SK-N-SH (cell line): ENCODE results near the gene JAG2. TPM values are rescaled to one million over a fixed set of nuclear protein-coding genes. Genes with fewer than 3 reads are reported as not detected.

Source experiments
- CTCF ChIA-PET: fragments of 300-600, 350-600 bp; formaldehyde crosslinking; extraction: SDS; loops from one replicate; lab custom pipeline; 2021; lab: Yijun Ruan, JAX
- POLR2A ChIA-PET: fragments of 350-600 bp; sonication (Branson Sonifier 250); formaldehyde crosslinking; extraction: SDS; loops from one replicate; lab custom pipeline; 2020; ENCODE audit warnings: antibody characterized with exemption, inconsistent platforms; lab: Yijun Ruan, JAX
- DNase-seq: peaks from one replicate; pipeline ENCODE4 v3.0.0; 2012
- H2AFZ ChIP-seq: fragments of 200-600 bp; sonication (generic); 2 replicates; pipeline ENCODE4 v1.8.1; 2016; ENCODE audit warnings: antibody characterized with exemption, mild to moderate bottlenecking, low read depth
- H3F3A ChIP-seq: fragments of 200-600 bp; sonication (generic); replicated peaks from 2 replicates; pipeline ENCODE3; 2016; ENCODE audit warnings: antibody characterized with exemption, mild to moderate bottlenecking; ENCODE audit not compliant: insufficient read depth
- H3K27ac ChIP-seq, 2 experiments: fragments of 200-500 bp in 1 of 2; fragments of 200-600 bp in 1 of 2; sonication (Bioruptor generic) in 1 of 2; sonication (generic), shearing (Covaris generic) in 1 of 2; 2 replicates each; pipeline versions ENCODE4 v1.5.1 to v1.6.1; 2014 to 2016; ENCODE audit warnings: low read depth in 2 of 2, inconsistent platforms in 1 of 2, low read length in 1 of 2, mild to moderate bottlenecking in 1 of 2, mixed read lengths in 1 of 2
- H3K27me3 ChIP-seq: fragments of 200-600 bp; sonication (generic), shearing (Covaris generic); 2 replicates; pipeline ENCODE4 v1.6.1; 2016; ENCODE audit warnings: mixed run types; ENCODE audit not compliant: insufficient read depth
- H3K36me3 ChIP-seq, 2 experiments: fragments of 200-500 bp in 1 of 2; fragments of 200-600 bp in 1 of 2; sonication (Bioruptor generic) in 1 of 2; sonication (generic) in 1 of 2; replicated peaks in 1 of 2; 2 replicates each; pipeline versions ENCODE3 to v1.5.1; 2014 to 2016; ENCODE audit warnings: low read length in 1 of 2, mild to moderate bottlenecking in 1 of 2; ENCODE audit not compliant: insufficient read depth in 2 of 2, control insufficient read depth in 1 of 2
- H3K4me1 ChIP-seq, 2 experiments: fragments of 200-500 bp in 1 of 2; fragments of 200-600 bp in 1 of 2; sonication (Bioruptor generic) in 1 of 2; sonication (generic), shearing (Covaris generic) in 1 of 2; 2 replicates each; pipeline versions ENCODE4 v1.5.1 to v1.6.1; 2014 to 2016; ENCODE audit warnings: low read depth in 1 of 2, low read length in 1 of 2, mixed run types in 1 of 2; ENCODE audit not compliant: insufficient read depth in 2 of 2, control insufficient read depth in 1 of 2
- H3K4me2 ChIP-seq: fragments of 200-600 bp; sonication (generic), shearing (Covaris generic); 2 replicates; pipeline ENCODE4 v1.6.1; 2017; ENCODE audit warnings: mixed run types
- H3K4me3 ChIP-seq, 2 experiments: fragments of 200-500 bp in 1 of 2; fragments of 200-600 bp in 1 of 2; sonication (Bioruptor generic) in 1 of 2; sonication (generic), shearing (Covaris generic) in 1 of 2; 2 replicates each; pipeline versions ENCODE4 v1.5.1 to v1.8.1; 2014 to 2016; ENCODE audit warnings: low read depth in 2 of 2, inconsistent platforms in 1 of 2, low read length in 1 of 2, mild to moderate bottlenecking in 1 of 2, mixed read lengths in 1 of 2, moderate library complexity in 1 of 2
- H3K79me2 ChIP-seq: fragments of 200-600 bp; sonication (generic); 2 replicates; pipeline ENCODE4 v1.8.1; 2017; ENCODE audit warnings: mild to moderate bottlenecking; ENCODE audit not compliant: insufficient read depth
- H3K9ac ChIP-seq: fragments of 200-600 bp; sonication (generic); 2 replicates; pipeline ENCODE4 v1.6.1; 2017; ENCODE audit warnings: mixed run types
- H3K9me2 ChIP-seq: fragments of 200-600 bp; sonication (generic); 2 replicates; pipeline ENCODE4 v1.6.1; 2017; ENCODE audit warnings: mixed run types
- H3K9me3 ChIP-seq: fragments of 200-600 bp; sonication (generic); 2 replicates; pipeline ENCODE4 v1.6.1; 2017; ENCODE audit warnings: mixed run types, mild to moderate bottlenecking, moderate library complexity
- H4K20me1 ChIP-seq: fragments of 200-600 bp; sonication (generic); 2 replicates; pipeline ENCODE4 v1.6.1; 2017; ENCODE audit warnings: mild to moderate bottlenecking, mixed run types; ENCODE audit not compliant: insufficient read depth
- CHD2 ChIP-seq: fragments of 150-350 bp; IDR thresholded peaks from 2 replicates; pipeline ENCODE4 v1.6.1; 2018; ENCODE audit warnings: low read length; ENCODE audit not compliant: partially characterized antibody
- ELF1 ChIP-seq: IDR thresholded peaks from 2 replicates; pipeline ENCODE4 v1.4.0; 2012
- EP300 ChIP-seq, 2 experiments: IDR thresholded peaks; 2 replicates each; pipeline versions ENCODE4 v1.4.0 to v1.6.1; 2012; ENCODE audit warnings: borderline replicate concordance in 1 of 2, low read depth in 1 of 2, low read length in 1 of 2
- EZH2phosphoT487 ChIP-seq: fragments of 200-600 bp; sonication (generic); IDR thresholded peaks from 2 replicates; pipeline ENCODE4 v1.6.1; 2017; ENCODE audit warnings: low read depth, mixed run types, mild to moderate bottlenecking, antibody characterized with exemption, moderate library complexity, borderline replicate concordance
- FOSL2 ChIP-seq: IDR thresholded peaks from 2 replicates; pipeline ENCODE4 v1.4.0; 2012; ENCODE audit warnings: low read depth, mild to moderate bottlenecking, moderate library complexity, borderline replicate concordance
- FOXJ3 ChIP-seq: sonication (generic); formaldehyde crosslinking; IDR thresholded peaks from 2 replicates; pipeline ENCODE4 v1.5.1; 2020; ENCODE audit warnings: mild to moderate bottlenecking, missing genetic modification reagents
- GABPA ChIP-seq: IDR thresholded peaks from 2 replicates; pipeline ENCODE4 v1.4.0; 2012; ENCODE audit warnings: low read depth, mild to moderate bottlenecking
- MEF2A ChIP-seq: IDR thresholded peaks from 2 replicates; pipeline ENCODE4 v1.4.0; 2012; ENCODE audit warnings: low read depth, borderline replicate concordance
- MXI1 ChIP-seq: IDR thresholded peaks from 2 replicates; pipeline ENCODE4 v1.6.1; 2012; ENCODE audit warnings: mild to moderate bottlenecking, low read depth, low read length, improper control_type of control experiment
- NRF1 ChIP-seq: IDR thresholded peaks from 2 replicates; pipeline ENCODE4 v1.6.1; 2012; ENCODE audit warnings: low read depth, mild to moderate bottlenecking, low read length
- PBX3 ChIP-seq: IDR thresholded peaks from 2 replicates; pipeline ENCODE4; 2012
- POLR2AphosphoS5 ChIP-seq: IDR thresholded peaks from 2 replicates; pipeline ENCODE4 v1.6.1; 2012; ENCODE audit warnings: low read depth, low read length
- RAD21 ChIP-seq: IDR thresholded peaks from 2 replicates; pipeline ENCODE4 v1.6.1; 2012; ENCODE audit warnings: mild to moderate bottlenecking, low read length
- RFX5 ChIP-seq: IDR thresholded peaks from 2 replicates; pipeline ENCODE4 v1.6.1; 2012; ENCODE audit warnings: mild to moderate bottlenecking, improper control_type of control experiment, low read length
- SIN3A ChIP-seq: IDR thresholded peaks from 2 replicates; pipeline ENCODE4 v1.6.1; 2012; ENCODE audit warnings: low read depth, mild to moderate bottlenecking, low read length, moderate library complexity, borderline replicate concordance
- SMC3 ChIP-seq: IDR thresholded peaks from 2 replicates; pipeline ENCODE4 v1.6.1; 2012; ENCODE audit warnings: low read depth, low read length, improper control_type of control experiment
- TAF1 ChIP-seq: IDR thresholded peaks from 2 replicates; pipeline ENCODE4 v1.6.1; 2012; ENCODE audit warnings: low read depth, mild to moderate bottlenecking, low read length, moderate library complexity, borderline replicate concordance
- TCF12 ChIP-seq: IDR thresholded peaks from 2 replicates; pipeline ENCODE4 v1.4.0; 2012
- YY1 ChIP-seq: IDR thresholded peaks from 2 replicates; pipeline ENCODE4 v1.4.0; 2012; ENCODE audit warnings: low read depth, mild to moderate bottlenecking
- WGBS: methylation state at CpG from one replicate; pipeline ENCODE4 v1.1.6; 2017; ENCODE audit warnings: low lambda C conversion rate; 5-methylcytosine and 5-hydroxymethylcytosine counted together
- polyA plus RNA-seq, 3 experiments: library from polyadenylated mRNA; depleted of rRNA; stranded (reverse); fragments of >200 nt; gene quantifications; 2 replicates each; pipeline ENCODE4 v1.2.3, GENCODE V29; 2012
- TF ChIP-seq, protein P1 (sequence below): IDR thresholded peaks from 2 replicates; pipeline ENCODE4 v1.4.0; 2012; ENCODE audit warnings: low read depth
- TF ChIP-seq, protein P2 (sequence below): fragments of 150-350 bp; IDR thresholded peaks from 2 replicates; pipeline ENCODE4 v1.6.1; 2016; ENCODE audit warnings: mild to moderate bottlenecking, low read depth, low read length

JAG2 gene
- polyA plus RNA-seq, 1 of the 3 experiments (the other 2 are of a cell fraction), result 1.7 TPM

GRCh38 chr14:105117710-105118385 lies 50.7 kb downstream of the JAG2 start:
- ChIA-PET CTCF (interaction anchor here (1.5 kb wide), 1 partner anchor 27 kb away, joined by 4 read pairs; no protein-coding TSS in a partner anchor), POLR2A (no interaction called here)
- H4K20me1 ChIP-seq, result no peaks in the 10 kb centered on the region
- no peaks in the 10 kb centered on the region for H3K4me1 ChIP-seq
- no peaks in the 10 kb centered on the region for H3K36me3 ChIP-seq
- no peak for DNase-seq
- H3K27me3 ChIP-seq, result peaks cover 30% of the 10 kb centered on the region; the same call in 1 of the 2 replicates
- TF ChIP-seq MXI1 (no peak), PBX3 (no peak), YY1 (no peak), NRF1 (no peak), FOSL2 (no peak), SMC3 (no peak), EZH2phosphoT487 (no peak), RAD21 (no peak)
- TF ChIP-seq, protein P1, sequence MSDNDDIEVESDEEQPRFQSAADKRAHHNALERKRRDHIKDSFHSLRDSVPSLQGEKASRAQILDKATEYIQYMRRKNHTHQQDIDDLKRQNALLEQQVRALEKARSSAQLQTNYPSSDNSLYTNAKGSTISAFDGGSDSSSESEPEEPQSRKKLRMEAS, result no peak
- H3K4me3 ChIP-seq, result no peak overlapping the region
- no peak overlapping the region for H3K9ac ChIP-seq
- WGBS, result 48% methylated on average over 6 of the region's 7 CpGs
- H3K79me2 ChIP-seq, result no peaks in the 10 kb centered on the region
- H3K9me2 ChIP-seq, result no peaks in the 10 kb centered on the region
- H3F3A ChIP-seq, result no peaks in the 10 kb centered on the region
- H3K4me2 ChIP-seq, result no peak overlapping the region
- H3K9me3 ChIP-seq, result peaks cover 5% of the 10 kb centered on the region; the same call in 1 of the 2 replicates
- H2AFZ ChIP-seq, result no peak overlapping the region
- H3K27ac ChIP-seq, result no peak overlapping the region

DNA sequence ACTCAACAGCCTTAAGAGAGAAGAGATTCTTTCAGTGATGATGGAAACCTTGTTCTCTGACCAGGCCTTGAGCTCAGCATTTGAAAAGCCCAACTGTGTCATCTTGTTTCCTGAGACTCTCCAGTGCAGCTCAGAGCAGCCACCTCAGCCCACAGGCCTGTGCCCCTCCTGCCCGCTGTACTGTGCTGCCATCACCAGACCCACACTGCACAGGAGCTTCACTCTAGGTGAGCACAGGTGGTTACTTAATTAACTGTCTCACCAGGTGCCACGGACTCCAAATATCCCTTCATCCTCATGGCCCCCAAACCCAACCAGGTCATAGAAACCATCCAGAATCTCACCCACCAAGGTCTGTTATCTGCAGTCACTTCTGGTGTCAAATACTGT lies 51.3 kb downstream of the JAG2 start:
- Histone ChIP-seq H3K4me1 (no peaks in the 10 kb centered on the region), H3K27ac (no peak overlapping the region), H3K4me3 (no peak overlapping the region), H3F3A (no peaks in the 10 kb centered on the region), H3K36me3 (no peaks in the 10 kb centered on the region), H4K20me1 (no peaks in the 10 kb centered on the region), H3K9me3 (0 out of 2 replicates have a peak, but pooled peaks cover under 1% of the 10 kb centered on the region), H2AFZ (no peak overlapping the region), H3K27me3 (peaks cover 30% of the 10 kb centered on the region; the same call in 1 of the 2 replicates), H3K9me2 (no peaks in the 10 kb centered on the region), H3K79me2 (no peaks in the 10 kb centered on the region), H3K9ac (no peak overlapping the region), H3K4me2 (no peak overlapping the region)
- ChIA-PET POLR2A (no interaction called here), CTCF (interaction anchor here (1.5 kb wide), 1 partner anchor 27 kb away, joined by 4 read pairs; no protein-coding TSS in a partner anchor)
- WGBS, result 28% methylated on average over 2 of the region's 2 CpGs
- no peak for DNase-seq
- TF ChIP-seq FOSL2 (no peak), MEF2A (no peak), NRF1 (no peak), EP300 (IDR thresholded peaks at IDR 0.05; ENCODE audit: borderline replicate concordance in 1 of 2, low read depth in 1 of 2, low read length in 1 of 2) (no peak), RFX5 (no peak), EZH2phosphoT487 (no peak), FOXJ3 (CRISPR knock-in tag) (no peak), GABPA (no peak), ELF1 (no peak), PBX3 (no peak), POLR2AphosphoS5 (no peak), TCF12 (no peak), RAD21 (no peak), TAF1 (no peak), CHD2 (no peak), SIN3A (no peak), SMC3 (no peak)
- TF ChIP-seq, protein P2, sequence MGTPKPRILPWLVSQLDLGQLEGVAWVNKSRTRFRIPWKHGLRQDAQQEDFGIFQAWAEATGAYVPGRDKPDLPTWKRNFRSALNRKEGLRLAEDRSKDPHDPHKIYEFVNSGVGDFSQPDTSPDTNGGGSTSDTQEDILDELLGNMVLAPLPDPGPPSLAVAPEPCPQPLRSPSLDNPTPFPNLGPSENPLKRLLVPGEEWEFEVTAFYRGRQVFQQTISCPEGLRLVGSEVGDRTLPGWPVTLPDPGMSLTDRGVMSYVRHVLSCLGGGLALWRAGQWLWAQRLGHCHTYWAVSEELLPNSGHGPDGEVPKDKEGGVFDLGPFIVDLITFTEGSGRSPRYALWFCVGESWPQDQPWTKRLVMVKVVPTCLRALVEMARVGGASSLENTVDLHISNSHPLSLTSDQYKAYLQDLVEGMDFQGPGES, result no peak
